ENCODE results near the gene SOCS3. TPM values are rescaled to one million over a fixed set of nuclear protein-coding genes. Genes with fewer than 3 reads are reported as not detected.

SOCS3 gene
- total RNA-seq, 1 donor = 70.0 TPM

DNA sequence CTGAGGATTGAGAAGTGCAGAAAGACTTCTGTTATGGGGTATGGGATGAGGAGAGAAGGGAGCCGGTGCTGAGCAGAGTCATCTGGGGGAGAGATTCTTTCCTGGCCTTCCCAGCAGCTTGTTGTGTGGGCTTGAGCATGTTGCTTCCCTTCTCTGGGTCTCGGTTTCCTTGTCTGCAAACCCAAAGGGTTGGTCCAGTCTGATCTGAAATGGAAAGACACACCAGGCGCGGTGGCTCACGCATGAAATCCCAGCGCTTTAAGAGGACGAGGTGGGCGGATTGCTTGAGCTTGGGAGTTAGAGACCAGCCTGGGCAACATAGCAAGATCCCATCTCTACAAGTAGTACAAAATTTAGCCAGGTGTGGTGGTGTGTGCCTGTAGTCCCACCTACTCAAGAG, 6.0 kb downstream of the SOCS3 start:
- no peak for TF ChIP-seq CTCF (IDR thresholded peaks at IDR 0.05; ENCODE audit: insufficient read depth, low read depth, low read length)
- H3K4me3 ChIP-seq (ENCODE audit: low read depth, low read length) = peak overlapping the region; percentile 50
- DNase-seq (ENCODE audit: low read depth) = no peak

DNA sequence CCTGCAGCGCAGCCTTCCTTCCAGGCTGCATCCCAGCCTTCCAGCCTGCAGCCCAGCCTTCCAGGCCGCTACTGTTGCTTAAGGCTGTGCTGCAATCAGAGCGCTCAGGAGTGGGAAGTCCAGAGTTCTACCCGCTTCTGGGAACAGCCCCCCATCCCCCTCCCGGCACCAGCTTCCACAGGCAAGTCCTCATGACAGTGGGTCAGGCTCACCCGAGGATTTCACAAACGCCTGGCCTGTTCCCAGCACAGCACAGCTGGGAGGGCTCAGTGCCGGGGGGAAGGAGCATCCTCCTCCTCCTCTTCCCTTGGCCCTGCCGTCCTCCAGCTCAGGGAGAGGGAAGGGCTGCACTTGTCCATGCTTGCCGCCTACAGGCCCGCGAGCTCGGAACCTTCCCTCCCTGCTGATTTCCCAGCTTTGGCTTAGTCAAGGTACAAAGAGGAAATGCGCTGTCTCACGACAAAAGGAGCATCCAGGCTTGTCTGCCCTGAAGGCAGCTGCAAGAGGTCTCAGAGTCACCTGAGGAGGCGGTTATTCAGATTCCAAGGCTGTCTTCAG, 8.3 kb downstream of the SOCS3 start:
- TF ChIP-seq CTCF (IDR thresholded peaks at IDR 0.05; ENCODE audit: insufficient read depth, low read depth, low read length) = peak; percentile 29
- no peak overlapping the region for H3K4me3 ChIP-seq (ENCODE audit: low read depth, low read length)
- DNase-seq (ENCODE audit: low read depth) = peak; percentile 100

- no peak for DNase-seq (ENCODE audit: low read depth)
- no peak overlapping the region for H3K4me3 ChIP-seq (ENCODE audit: low read depth, low read length)
- no peak for TF ChIP-seq CTCF (IDR thresholded peaks at IDR 0.05; ENCODE audit: insufficient read depth, low read depth, low read length)
Measured at GRCh38 chr17:78349891-78350642, 9.8 kb downstream of the SOCS3 start.

DNA sequence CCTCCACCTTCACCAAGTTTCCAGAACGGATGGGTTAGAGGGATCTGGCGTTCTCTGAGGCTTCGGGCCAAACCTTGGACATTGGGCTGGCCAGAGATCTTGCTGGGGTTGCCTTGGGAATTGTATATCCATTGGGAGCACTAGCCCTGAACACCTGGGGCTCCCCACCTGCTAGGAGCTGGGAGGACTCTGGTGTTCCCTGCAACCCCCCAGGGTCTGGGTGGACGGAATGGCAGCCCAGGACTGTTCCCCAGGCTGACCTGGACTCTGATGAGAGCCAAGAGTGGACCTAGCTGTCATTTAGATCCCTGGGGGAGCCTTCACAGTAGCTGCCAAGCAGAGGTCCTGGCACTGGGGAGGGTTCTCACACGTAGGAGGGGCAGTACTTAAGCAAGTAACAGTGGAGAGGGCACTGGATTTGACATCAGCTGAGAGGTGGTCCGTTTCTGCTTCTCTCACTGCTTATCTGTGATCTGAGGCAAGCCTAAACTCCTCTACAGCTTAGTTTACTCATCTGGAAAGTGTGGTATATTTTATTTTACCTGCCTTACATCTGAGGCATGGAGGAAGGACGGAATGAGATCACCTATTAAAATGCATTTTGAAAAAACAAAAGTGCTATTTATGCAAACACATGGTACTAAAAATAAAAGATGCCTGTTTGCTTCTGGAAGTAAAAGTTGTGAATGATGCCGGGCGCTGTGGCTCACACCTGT, 11.7 kb downstream of the SOCS3 start:
- TF ChIP-seq CTCF (IDR thresholded peaks at IDR 0.05; ENCODE audit: insufficient read depth, low read depth, low read length) = no peak
- no peak for DNase-seq (ENCODE audit: low read depth)
- no peak overlapping the region for H3K4me3 ChIP-seq (ENCODE audit: low read depth, low read length)

GRCh38 chr17:78347453-78347852, 12.4 kb downstream of the SOCS3 start:
- no peak for DNase-seq (ENCODE audit: low read depth)
- TF ChIP-seq CTCF (IDR thresholded peaks at IDR 0.05; ENCODE audit: insufficient read depth, low read depth, low read length) = no peak
- H3K4me3 ChIP-seq (ENCODE audit: low read depth, low read length) = no peak overlapping the region

GRCh38 chr17:78346605-78347250, 13.1 kb downstream of the SOCS3 start:
- TF ChIP-seq CTCF (IDR thresholded peaks at IDR 0.05; ENCODE audit: insufficient read depth, low read depth, low read length) = no peak
- H3K4me3 ChIP-seq (ENCODE audit: low read depth, low read length) = no peak overlapping the region
- no peak for DNase-seq (ENCODE audit: low read depth)

Measured in fibroblast of villous mesenchyme (primary cell).